A549 (cell line): ENCODE data around the gene APP. TPM values are rescaled to one million over a fixed set of nuclear protein-coding genes. Genes with fewer than 3 reads are reported as not detected.

Source experiments
- ATAC-seq, 2 experiments: fragments of 200-7000 bp in 1 of 2; fragments of >200 bp in 1 of 2; cut with Nextera tagmentation in 1 of 2; cut with Tn5 transposase in 1 of 2; 3 replicates each; pipeline versions ENCODE4 v1.8.0 to v1.9.1; 2018 to 2020; ENCODE audit warnings: mild to moderate bottlenecking in 1 of 2, moderate library complexity in 1 of 2
- CTCF ChIA-PET: fragments of 300-600 bp; sonication (Branson Sonifier 250); formaldehyde crosslinking; extraction: SDS; loops from one replicate; lab custom pipeline; 2021; ENCODE audit warnings: antibody characterized with exemption, inconsistent platforms; lab: Yijun Ruan, JAX
- POLR2A ChIA-PET: fragments of 350-600 bp; formaldehyde crosslinking; extraction: SDS; loops from one replicate; lab custom pipeline; 2021; ENCODE audit warnings: antibody characterized with exemption, inconsistent platforms; lab: Yijun Ruan, JAX
- DNase-seq, 2 experiments: peaks; one replicate each; pipeline versions ENCODE4 v3.0.0 to v3.0.0-alpha.2; 2011 to 2016; ENCODE audit warnings: low read depth in 1 of 2, low spot score in 1 of 2
- FAIRE-seq: peaks from 2 replicates; lab custom pipeline; 2011; peaks lifted over from hg19 to GRCh38; lab: Jason Lieb, UNC
- H3K27ac ChIP-seq, 2 experiments: fragments of >200 bp; sonication (Bioruptor Twin); formaldehyde crosslinking; 3 replicates each; pipeline ENCODE4 v1.5.1; 2016 to 2017
- H3K4me1 ChIP-seq: fragments of >200 bp; sonication (Bioruptor Twin); formaldehyde crosslinking; 3 replicates; pipeline ENCODE4 v1.6.1; 2016
- H3K4me2 ChIP-seq: fragments of >200 bp; sonication (Bioruptor Twin); formaldehyde crosslinking; 3 replicates; pipeline ENCODE4 v1.6.1; 2016
- H3K4me3 ChIP-seq: fragments of >200 bp; sonication (Bioruptor Twin); formaldehyde crosslinking; 3 replicates; pipeline ENCODE4 v1.5.1; 2016
- H3K9me3 ChIP-seq: fragments of >200 bp; sonication (Bioruptor Twin); formaldehyde crosslinking; 3 replicates; pipeline ENCODE4 v1.6.1; 2016
- BCL3 ChIP-seq: fragments of >200 bp; sonication (Bioruptor Twin); formaldehyde crosslinking; IDR thresholded peaks from 3 replicates; pipeline ENCODE4 v1.6.1; 2016
- BHLHE40 ChIP-seq: IDR thresholded peaks from 2 replicates; pipeline ENCODE4 v1.6.1; 2012; ENCODE audit warnings: low read depth, low read length, inconsistent platforms
- CHD2 ChIP-seq: fragments of 150-350 bp; IDR thresholded peaks from 2 replicates; pipeline ENCODE4 v1.6.1; 2014; ENCODE audit warnings: low read length; ENCODE audit not compliant: partially characterized antibody
- EHMT2 ChIP-seq: fragments of 200-600 bp; sonication (generic); IDR thresholded peaks from 2 replicates; pipeline ENCODE4 v1.6.1; 2016; ENCODE audit warnings: antibody characterized with exemption, low read depth, mild to moderate bottlenecking, moderate library complexity
- ESRRA ChIP-seq: fragments of 150-350 bp; IDR thresholded peaks from 2 replicates; pipeline ENCODE4 v1.6.1; 2014; ENCODE audit warnings: mild to moderate bottlenecking, low read length, borderline replicate concordance
- FOSB ChIP-seq: fragments of 250-450 bp; sonication (Bioruptor Pico); IDR thresholded peaks from 2 replicates; pipeline ENCODE4 v1.5.0; 2020; ENCODE audit warnings: mild to moderate bottlenecking, moderate library complexity
- GATA3 ChIP-seq: IDR thresholded peaks from 2 replicates; pipeline ENCODE4 v1.6.1; 2012; ENCODE audit warnings: borderline replicate concordance
- HDAC2 ChIP-seq: fragments of 200-600 bp; sonication (generic); IDR thresholded peaks from 2 replicates; pipeline ENCODE4 v1.6.1; 2016
- HOXA7 ChIP-seq: fragments of 250-450 bp; sonication (Bioruptor Pico); IDR thresholded peaks from 2 replicates; pipeline ENCODE4 v1.5.0; 2020; ENCODE audit warnings: mild to moderate bottlenecking, moderate library complexity
- HOXB13 ChIP-seq: fragments of 250-450 bp; sonication (Bioruptor Pico); IDR thresholded peaks from 2 replicates; pipeline ENCODE4 v1.5.0; 2020; ENCODE audit warnings: low read depth, mild to moderate bottlenecking, moderate library complexity
- KDM1A ChIP-seq: fragments of 200-600 bp; sonication (generic); IDR thresholded peaks from 2 replicates; pipeline ENCODE4 v1.6.1; 2016; ENCODE audit warnings: low read depth, mild to moderate bottlenecking
- MAX ChIP-seq: IDR thresholded peaks from 2 replicates; pipeline ENCODE4 v1.6.1; 2012
- MAZ ChIP-seq: fragments of 150-350 bp; IDR thresholded peaks from 2 replicates; pipeline ENCODE4 v1.6.1; 2014; ENCODE audit warnings: antibody characterized with exemption, low read depth, low read length, borderline replicate concordance
- MYC ChIP-seq: IDR thresholded peaks from 2 replicates; pipeline ENCODE4 v1.6.1; 2012; ENCODE audit warnings: mild to moderate bottlenecking, inconsistent platforms, low read length, improper control_type of control experiment, borderline replicate concordance
- NFE2L2 ChIP-seq: fragments of 150-350 bp; conservative IDR thresholded peaks from 2 replicates; pipeline ENCODE4 v1.6.1; 2014; ENCODE audit warnings: low read length
- NPAS2 ChIP-seq: fragments of 250-450 bp; sonication (Bioruptor Pico); IDR thresholded peaks from 2 replicates; pipeline ENCODE4 v1.8.0; 2022; ENCODE audit warnings: mild to moderate bottlenecking, moderate library complexity, borderline replicate concordance
- PHF8 ChIP-seq: fragments of 200-600 bp; sonication (generic); IDR thresholded peaks from 2 replicates; pipeline ENCODE4 v1.6.1; 2016; ENCODE audit warnings: low read depth, mild to moderate bottlenecking, antibody characterized with exemption, moderate library complexity, borderline replicate concordance
- POLR2A ChIP-seq: IDR thresholded peaks from 2 replicates; pipeline ENCODE4 v1.6.1; 2012; ENCODE audit warnings: mild to moderate bottlenecking, low read length
- POLR2AphosphoS2 ChIP-seq: conservative IDR thresholded peaks from 2 replicates; pipeline ENCODE4 v1.6.1; 2012; ENCODE audit warnings: low read length, improper control_type of control experiment, inconsistent platforms
- RAD21 ChIP-seq, 2 experiments: fragments of >200 bp in 1 of 2; sonication (Bioruptor Twin) in 1 of 2; formaldehyde crosslinking in 1 of 2; IDR thresholded peaks in 1 of 2; conservative IDR thresholded peaks in 1 of 2; 2 replicates in 1 of 2; 3 replicates in 1 of 2; pipeline ENCODE4 v1.6.1; 2012 to 2018; ENCODE audit warnings: inconsistent platforms in 1 of 2
- RARB ChIP-seq: fragments of 250-450 bp; sonication (Bioruptor Pico); IDR thresholded peaks from 2 replicates; pipeline ENCODE4 v1.8.0; 2021; ENCODE audit warnings: mild to moderate bottlenecking, moderate library complexity
- RNF2 ChIP-seq: fragments of 200-600 bp; sonication (generic); IDR thresholded peaks from 2 replicates; pipeline ENCODE4 v1.6.1; 2016; ENCODE audit warnings: low read depth, mild to moderate bottlenecking, antibody characterized with exemption, moderate library complexity, borderline replicate concordance
- SMC3 ChIP-seq: fragments of >200 bp; sonication (Bioruptor Twin); formaldehyde crosslinking; IDR thresholded peaks from 3 replicates; pipeline ENCODE4 v1.6.1; 2018; ENCODE audit warnings: inconsistent platforms
- TFCP2L1 ChIP-seq: fragments of 250-450 bp; sonication (Bioruptor Pico); IDR thresholded peaks from 2 replicates; pipeline ENCODE4 v1.5.0; 2021; ENCODE audit warnings: mild to moderate bottlenecking
- TP53 ChIP-seq: fragments of 250-450 bp; sonication (Bioruptor Pico); IDR thresholded peaks from 2 replicates; pipeline ENCODE4 v1.5.0; 2021; ENCODE audit warnings: mild to moderate bottlenecking, moderate library complexity
- ZC3H11A ChIP-seq: fragments of 450-650 bp; IDR thresholded peaks from 2 replicates; pipeline ENCODE4 v1.6.1; 2014; ENCODE audit warnings: antibody characterized with exemption, mild to moderate bottlenecking
- ZNF302 ChIP-seq: fragments of 250-450 bp; sonication (Bioruptor Pico); IDR thresholded peaks from 2 replicates; pipeline ENCODE4 v1.9.0; 2021; ENCODE audit warnings: inconsistent platforms, mild to moderate bottlenecking, moderate library complexity
- WGBS: methylation state at CpG from one replicate; pipeline ENCODE4 v1.1.6; 2017; ENCODE audit errors: missing lambda C conversion rate; 5-methylcytosine and 5-hydroxymethylcytosine counted together
- polyA plus RNA-seq, 4 experiments: library from polyadenylated mRNA; depleted of rRNA in 3 of 4; stranded (reverse); fragments of >200 nt; fragmentation: RNase III in 1 of 4; extraction: RNeasy Plus Mini Kit Qiagen cat#74134 plus additional on column Dnase treatment in 1 of 4; gene quantifications; 2 replicates in 3 of 4; 3 replicates in 1 of 4; pipeline ENCODE4 v1.2.3, GENCODE V29; 2011 to 2017

Gene APP
- polyA plus RNA-seq, 2 of the 4 experiments (the other 2 are of a cell fraction): 540 to 565 TPM

- DNase-seq: peak in 1 of 2 experiments; percentile 7
- peaks cover 45% of the 10 kb centered on the region for H3K4me1 ChIP-seq
- no peak overlapping the region for H3K4me3 ChIP-seq
- peak in 1 of 2 experiments; percentile 52; a peak in 2 of 6 replicates for ATAC-seq
- H3K27ac ChIP-seq: no peak overlapping the region; a peak in 1 of 6 replicates
- TF ChIP-seq HOXB13 (CRISPR knock-in tag) (no peak), TP53 (CRISPR knock-in tag) (no peak), BCL3 (no peak), MAX (no peak), ESRRA (no peak), GATA3 (no peak), RARB (CRISPR knock-in tag) (no peak), PHF8 (no peak), CHD2 (no peak), RNF2 (no peak), NPAS2 (no peak), HOXA7 (CRISPR knock-in tag) (no peak), MYC (no peak), HDAC2 (no peak), RAD21 (conservative IDR thresholded peaks at IDR 0.05 in 1 of 2, IDR thresholded peaks at IDR 0.05 in 1 of 2) (no peak)
- H3K9me3 ChIP-seq: no peaks in the 10 kb centered on the region
- ChIA-PET CTCF (interaction anchor here (1.3 kb wide), 1 partner anchor 14 kb away, joined by 3 read pairs; no protein-coding TSS in a partner anchor), POLR2A (no interaction called here)
- H3K4me2 ChIP-seq: peak overlapping the region; percentile 67
- FAIRE-seq: no peak
- 55% methylated on average over 8 of the region's 8 CpGs for WGBS
These were observed 99.6 kb downstream of the APP start for GRCh38 chr21:26070822-26071425.

GRCh38 chr21:26070121-26070520 is 100.4 kb downstream of the APP start:
- 53% methylated on average over 2 of the region's 2 CpGs for WGBS
- DNase-seq: no peak
- H3K4me2 ChIP-seq: peak overlapping the region; percentile 67; the same call in 1 of the 3 replicates
- H3K4me3 ChIP-seq: no peak overlapping the region
- TF ChIP-seq BCL3 (no peak), ZNF302 (CRISPR knock-in tag) (no peak), FOSB (no peak), ESRRA (no peak), EHMT2 (no peak), PHF8 (no peak), TFCP2L1 (CRISPR knock-in tag) (no peak), CHD2 (no peak), HOXA7 (CRISPR knock-in tag) (no peak), NFE2L2 (no peak), SMC3 (no peak), KDM1A (no peak), HOXB13 (CRISPR knock-in tag) (no peak), BHLHE40 (no peak), POLR2A (no peak), MAZ (no peak), POLR2AphosphoS2 (no peak), ZC3H11A (no peak)
- peaks cover 45% of the 10 kb centered on the region for H3K4me1 ChIP-seq
- no peak overlapping the region for H3K27ac ChIP-seq
- H3K9me3 ChIP-seq: no peaks in the 10 kb centered on the region
- CTCF ChIA-PET: interaction anchor here (1.3 kb wide), 1 partner anchor 13 kb away, joined by 3 read pairs; no protein-coding TSS in a partner anchor
- no peak for FAIRE-seq
- ATAC-seq: no peak
- POLR2A ChIA-PET: no interaction called here
